ENCODE data around the gene ABCA5. TPM values are rescaled to one million over a fixed set of nuclear protein-coding genes. Genes with fewer than 3 reads are reported as not detected.

The ABCA5 gene
- polyA plus RNA-seq, 1 donor from 2014 or later: 91.7 TPM

DNA sequence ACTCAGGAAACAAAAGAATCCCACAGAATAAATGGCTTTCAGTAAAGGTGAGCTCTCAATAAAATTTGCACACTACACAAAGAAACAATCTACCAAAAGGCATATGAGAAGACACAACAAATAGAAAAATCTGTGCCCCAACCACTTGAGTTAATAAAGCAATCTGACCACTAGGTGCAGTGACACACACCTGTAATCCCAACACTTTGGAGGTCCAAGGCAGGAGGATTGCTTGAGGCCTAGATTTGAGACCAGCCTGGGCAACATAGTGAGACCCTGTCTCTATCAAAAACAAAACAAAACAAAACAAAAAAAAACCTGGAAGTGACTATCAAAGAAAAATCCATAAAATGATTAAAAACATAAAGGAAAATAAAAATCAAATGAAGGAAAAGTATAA is 9.6 kb upstream of the ABCA5 start:
- Histone ChIP-seq H3K36me3 (ENCODE audit: insufficient read depth, low read length) (no peaks in the 10 kb centered on the region), H3F3A (ENCODE audit: insufficient read depth, low read length, poor library complexity, severe bottlenecking) (no peaks in the 10 kb centered on the region), H3K4me2 (ENCODE audit: low read length) (no peak overlapping the region), H3K27me3 (ENCODE audit: insufficient read depth, low read depth, low read length) (no peaks in the 10 kb centered on the region), H3K9me2 (ENCODE audit: insufficient read depth, low read length) (no peaks in the 10 kb centered on the region), H2AFZ (ENCODE audit: low read depth, low read length) (no peak overlapping the region), H4K20me1 (ENCODE audit: insufficient read depth) (no peaks in the 10 kb centered on the region), H3K9ac (ENCODE audit: low read length) (no peak overlapping the region), H3K9me3 (ENCODE audit: low read length) (no peaks in the 10 kb centered on the region), H3K27ac (ENCODE audit: low read length) (no peak overlapping the region), H3K79me2 (replicated peaks; ENCODE audit: insufficient read depth, low read length) (no peaks in the 10 kb centered on the region), H3K4me3 (ENCODE audit: low read length) (no peak overlapping the region)
- no peak for TF ChIP-seq EZH2 (IDR thresholded peaks at IDR 0.05; ENCODE audit: borderline replicate concordance, insufficient read depth, low read length, poor library complexity, severe bottlenecking)
- no peak for TF ChIP-seq POLR2AphosphoS5 (IDR thresholded peaks at IDR 0.05)
- TF ChIP-seq RAD21 (conservative IDR thresholded peaks at IDR 0.05): no peak
- no peak for TF ChIP-seq MXI1 (conservative IDR thresholded peaks at IDR 0.05; ENCODE audit: poor library complexity, severe bottlenecking)
- TF ChIP-seq EP300 (conservative IDR thresholded peaks at IDR 0.05; ENCODE audit: poor library complexity, severe bottlenecking): no peak
- TF ChIP-seq, protein P1, sequence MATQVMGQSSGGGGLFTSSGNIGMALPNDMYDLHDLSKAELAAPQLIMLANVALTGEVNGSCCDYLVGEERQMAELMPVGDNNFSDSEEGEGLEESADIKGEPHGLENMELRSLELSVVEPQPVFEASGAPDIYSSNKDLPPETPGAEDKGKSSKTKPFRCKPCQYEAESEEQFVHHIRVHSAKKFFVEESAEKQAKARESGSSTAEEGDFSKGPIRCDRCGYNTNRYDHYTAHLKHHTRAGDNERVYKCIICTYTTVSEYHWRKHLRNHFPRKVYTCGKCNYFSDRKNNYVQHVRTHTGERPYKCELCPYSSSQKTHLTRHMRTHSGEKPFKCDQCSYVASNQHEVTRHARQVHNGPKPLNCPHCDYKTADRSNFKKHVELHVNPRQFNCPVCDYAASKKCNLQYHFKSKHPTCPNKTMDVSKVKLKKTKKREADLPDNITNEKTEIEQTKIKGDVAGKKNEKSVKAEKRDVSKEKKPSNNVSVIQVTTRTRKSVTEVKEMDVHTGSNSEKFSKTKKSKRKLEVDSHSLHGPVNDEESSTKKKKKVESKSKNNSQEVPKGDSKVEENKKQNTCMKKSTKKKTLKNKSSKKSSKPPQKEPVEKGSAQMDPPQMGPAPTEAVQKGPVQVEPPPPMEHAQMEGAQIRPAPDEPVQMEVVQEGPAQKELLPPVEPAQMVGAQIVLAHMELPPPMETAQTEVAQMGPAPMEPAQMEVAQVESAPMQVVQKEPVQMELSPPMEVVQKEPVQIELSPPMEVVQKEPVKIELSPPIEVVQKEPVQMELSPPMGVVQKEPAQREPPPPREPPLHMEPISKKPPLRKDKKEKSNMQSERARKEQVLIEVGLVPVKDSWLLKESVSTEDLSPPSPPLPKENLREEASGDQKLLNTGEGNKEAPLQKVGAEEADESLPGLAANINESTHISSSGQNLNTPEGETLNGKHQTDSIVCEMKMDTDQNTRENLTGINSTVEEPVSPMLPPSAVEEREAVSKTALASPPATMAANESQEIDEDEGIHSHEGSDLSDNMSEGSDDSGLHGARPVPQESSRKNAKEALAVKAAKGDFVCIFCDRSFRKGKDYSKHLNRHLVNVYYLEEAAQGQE (IDR thresholded peaks at IDR 0.05; ENCODE audit: borderline replicate concordance): no peak
- TF ChIP-seq TAF1 (IDR thresholded peaks at IDR 0.05; ENCODE audit: low read depth): no peak
- TF ChIP-seq, protein P2, sequence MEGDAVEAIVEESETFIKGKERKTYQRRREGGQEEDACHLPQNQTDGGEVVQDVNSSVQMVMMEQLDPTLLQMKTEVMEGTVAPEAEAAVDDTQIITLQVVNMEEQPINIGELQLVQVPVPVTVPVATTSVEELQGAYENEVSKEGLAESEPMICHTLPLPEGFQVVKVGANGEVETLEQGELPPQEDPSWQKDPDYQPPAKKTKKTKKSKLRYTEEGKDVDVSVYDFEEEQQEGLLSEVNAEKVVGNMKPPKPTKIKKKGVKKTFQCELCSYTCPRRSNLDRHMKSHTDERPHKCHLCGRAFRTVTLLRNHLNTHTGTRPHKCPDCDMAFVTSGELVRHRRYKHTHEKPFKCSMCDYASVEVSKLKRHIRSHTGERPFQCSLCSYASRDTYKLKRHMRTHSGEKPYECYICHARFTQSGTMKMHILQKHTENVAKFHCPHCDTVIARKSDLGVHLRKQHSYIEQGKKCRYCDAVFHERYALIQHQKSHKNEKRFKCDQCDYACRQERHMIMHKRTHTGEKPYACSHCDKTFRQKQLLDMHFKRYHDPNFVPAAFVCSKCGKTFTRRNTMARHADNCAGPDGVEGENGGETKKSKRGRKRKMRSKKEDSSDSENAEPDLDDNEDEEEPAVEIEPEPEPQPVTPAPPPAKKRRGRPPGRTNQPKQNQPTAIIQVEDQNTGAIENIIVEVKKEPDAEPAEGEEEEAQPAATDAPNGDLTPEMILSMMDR (IDR thresholded peaks at IDR 0.05; ENCODE audit: poor library complexity, severe bottlenecking): no peak
- TF ChIP-seq SMC3 (conservative IDR thresholded peaks at IDR 0.05; ENCODE audit: poor library complexity): no peak

- TF ChIP-seq POLR2AphosphoS5 (IDR thresholded peaks at IDR 0.05) (no peak), EZH2 (IDR thresholded peaks at IDR 0.05; ENCODE audit: borderline replicate concordance, insufficient read depth, low read length, poor library complexity, severe bottlenecking) (no peak), SMC3 (conservative IDR thresholded peaks at IDR 0.05; ENCODE audit: poor library complexity) (no peak), EP300 (conservative IDR thresholded peaks at IDR 0.05; ENCODE audit: poor library complexity, severe bottlenecking) (no peak), MXI1 (conservative IDR thresholded peaks at IDR 0.05; ENCODE audit: poor library complexity, severe bottlenecking) (no peak), RAD21 (conservative IDR thresholded peaks at IDR 0.05) (no peak), TAF1 (IDR thresholded peaks at IDR 0.05; ENCODE audit: low read depth) (no peak)
- TF ChIP-seq, protein P2 (IDR thresholded peaks at IDR 0.05; ENCODE audit: poor library complexity, severe bottlenecking): no peak
- TF ChIP-seq, protein P1 (IDR thresholded peaks at IDR 0.05; ENCODE audit: borderline replicate concordance): no peak
- H3K79me2 ChIP-seq (replicated peaks; ENCODE audit: insufficient read depth, low read length): no peaks in the 10 kb centered on the region
These were observed 8.1 kb upstream of the ABCA5 start for GRCh38 chr17:69335058-69335457.

More at GRCh38 chr17:69335058-69335457, 8.1 kb upstream of the ABCA5 start:
- no peaks in the 10 kb centered on the region for H3K27me3 ChIP-seq (ENCODE audit: insufficient read depth, low read depth, low read length)
- no peaks in the 10 kb centered on the region for H3K9me3 ChIP-seq (ENCODE audit: low read length)
- H2AFZ ChIP-seq (ENCODE audit: low read depth, low read length): no peak overlapping the region
- no peak overlapping the region for H3K27ac ChIP-seq (ENCODE audit: low read length)
- H3K36me3 ChIP-seq (ENCODE audit: insufficient read depth, low read length): no peaks in the 10 kb centered on the region
- H3K4me2 ChIP-seq (ENCODE audit: low read length): no peak overlapping the region
- no peak overlapping the region for H3K9ac ChIP-seq (ENCODE audit: low read length)
- no peaks in the 10 kb centered on the region for H3F3A ChIP-seq (ENCODE audit: insufficient read depth, low read length, poor library complexity, severe bottlenecking)
- H4K20me1 ChIP-seq (ENCODE audit: insufficient read depth): no peaks in the 10 kb centered on the region
- H3K9me2 ChIP-seq (ENCODE audit: insufficient read depth, low read length): no peaks in the 10 kb centered on the region
- H3K4me3 ChIP-seq (ENCODE audit: low read length): no peak overlapping the region
